CD14-positive monocyte (primary cell): Measurements from ENCODE around the gene SERPINB1. TPM values are rescaled to one million over a fixed set of nuclear protein-coding genes. Genes with fewer than 3 reads are reported as not detected.
A peak's percentile ranks its signal among the peaks of the same experiment; 100 is the strongest.

ENCODE experiments used
- DNase-seq, 3 donors: peaks; one replicate each; pipeline ENCODE4 v3.0.0-alpha.2; 2011 to 2022
- H2AFZ ChIP-seq: 2 replicates; pipeline ENCODE4 v1.6.0; 2012; ENCODE audit warnings: mild to moderate bottlenecking, low read depth, low read length, inconsistent platforms; ENCODE audit not compliant: insufficient read depth, poor library complexity, severe bottlenecking
- H3K27ac ChIP-seq, 2 donors: 1 replicate in 1 of 2; 2 replicates in 1 of 2; pipeline ENCODE4 v1.5.1; 2012 to 2013; ENCODE audit warnings: low read length in 2 of 2, control low read depth in 1 of 2, inconsistent platforms in 1 of 2, low read depth in 1 of 2, mild to moderate bottlenecking in 1 of 2
- H3K27me3 ChIP-seq, 2 donors: one replicate each; pipeline versions ENCODE4 v1.6.0 to v1.6.1; 2011 to 2013; ENCODE audit warnings: low read length in 2 of 2; ENCODE audit not compliant: control insufficient read depth in 2 of 2, insufficient read depth in 2 of 2
- H3K36me3 ChIP-seq, 2 donors: replicated peaks in 1 of 2; 1 replicate in 1 of 2; 2 replicates in 1 of 2; pipeline versions ENCODE4 v1.5.1 to v1.6.1; 2012 to 2013; ENCODE audit warnings: low read length in 2 of 2, control low read depth in 1 of 2, inconsistent platforms in 1 of 2, mild to moderate bottlenecking in 1 of 2; ENCODE audit not compliant: insufficient read depth in 2 of 2, control insufficient read depth in 1 of 2
- H3K4me1 ChIP-seq, 2 donors: 1 replicate in 1 of 2; 2 replicates in 1 of 2; pipeline versions ENCODE4 v1.5.1 to v1.6.1; 2012 to 2013; ENCODE audit warnings: low read length in 2 of 2, control low read depth in 1 of 2, inconsistent platforms in 1 of 2, mild to moderate bottlenecking in 1 of 2, moderate library complexity in 1 of 2; ENCODE audit not compliant: insufficient read depth in 2 of 2, control insufficient read depth in 1 of 2
- H3K4me2 ChIP-seq: replicated peaks from 2 replicates; pipeline ENCODE3; 2012; ENCODE audit warnings: low read length, moderate library complexity, mild to moderate bottlenecking; ENCODE audit not compliant: poor library complexity, severe bottlenecking; ENCODE audit errors: extremely low read depth
- H3K4me3 ChIP-seq, 3 experiments: fragments of 200-600 bp in 1 of 3; sonication (generic) in 1 of 3; replicated peaks in 1 of 3; 1 replicate in 2 of 3; 2 replicates in 1 of 3; pipeline ENCODE4 v1.5.1; 2011 to 2013; ENCODE audit warnings: low read length in 3 of 3, mild to moderate bottlenecking in 3 of 3, control low read depth in 2 of 3, low read depth in 2 of 3, inconsistent platforms in 1 of 3, moderate library complexity in 1 of 3
- H3K79me2 ChIP-seq: 2 replicates; pipeline ENCODE4 v1.6.0; 2012; ENCODE audit warnings: mild to moderate bottlenecking, control low read depth, inconsistent platforms, low read length, moderate library complexity; ENCODE audit not compliant: insufficient read depth
- H3K9ac ChIP-seq: 2 replicates; pipeline ENCODE4 v1.6.0; 2017; ENCODE audit warnings: low read length, mild to moderate bottlenecking; ENCODE audit not compliant: insufficient read depth, poor library complexity, severe bottlenecking
- H3K9me3 ChIP-seq, 2 donors: replicated peaks in 1 of 2; 1 replicate in 1 of 2; 2 replicates in 1 of 2; pipeline versions ENCODE4 v1.5.1 to v1.6.1; 2012 to 2013; ENCODE audit warnings: low read length in 2 of 2, control low read depth in 1 of 2; ENCODE audit not compliant: control insufficient read depth in 1 of 2, insufficient read depth in 1 of 2
- H4K20me1 ChIP-seq: 2 replicates; pipeline ENCODE4 v1.6.0; 2012; ENCODE audit warnings: mild to moderate bottlenecking, low read length, control low read depth, moderate library complexity; ENCODE audit not compliant: insufficient read depth
- H3K27ac Mint-ChIP-seq, 7 donors: one replicate each; pipeline ENCODE4 v1.8.0; 2020; ENCODE audit warnings: mild to moderate bottlenecking in 7 of 7, mixed read lengths in 7 of 7, moderate library complexity in 6 of 7, inconsistent platforms in 2 of 7
- H3K27me3 Mint-ChIP-seq, 3 donors: one replicate each; pipeline ENCODE4 v1.8.0; 2021 to 2022; ENCODE audit warnings: low read depth in 3 of 3, mild to moderate bottlenecking in 3 of 3, mixed read lengths in 3 of 3, moderate library complexity in 3 of 3, inconsistent platforms in 1 of 3
- H3K36me3 Mint-ChIP-seq, 2 donors: one replicate each; pipeline ENCODE4 v1.8.0; 2020; ENCODE audit warnings: mixed read lengths in 2 of 2, inconsistent platforms in 1 of 2, mild to moderate bottlenecking in 1 of 2
- H3K4me1 Mint-ChIP-seq: one replicate; pipeline ENCODE4 v1.8.0; 2020; ENCODE audit warnings: mild to moderate bottlenecking, mixed read lengths
- H3K4me3 Mint-ChIP-seq, 2 donors: one replicate each; pipeline ENCODE4 v1.8.0; 2020; ENCODE audit warnings: mild to moderate bottlenecking in 2 of 2, mixed read lengths in 2 of 2, moderate library complexity in 1 of 2
- H3K9me3 Mint-ChIP-seq, 7 donors: one replicate each; pipeline ENCODE4 v1.8.0; 2020 to 2022; ENCODE audit warnings: mixed read lengths in 7 of 7, mild to moderate bottlenecking in 6 of 7, moderate library complexity in 6 of 7, inconsistent platforms in 2 of 7
- WGBS: methylation state at CpG from one replicate; pipeline ENCODE4 v1.1.5; 2013; ENCODE audit warnings: missing lambda C conversion rate; ENCODE audit not compliant: insufficient coverage; 5-methylcytosine and 5-hydroxymethylcytosine counted together
- intact Hi-C, 2 donors: fragments of 100-400 bp; cut with micrococcal nuclease; formaldehyde crosslinking; loops; one replicate each; pipeline versions ENCODE4 v1.15.0 to v1.15.1; 2023
- polyA plus RNA-seq, 3 donors: library from polyadenylated mRNA; depleted of rRNA in 1 of 3; unstranded in 2 of 3; stranded (reverse) in 1 of 3; fragments of 300-500 nt in 2 of 3; fragments of >200 nt in 1 of 3; fragmentation: Illumina TruSeq in 2 of 3; gene quantifications; 1 replicate in 2 of 3; 2 replicates in 1 of 3; pipeline ENCODE4 v1.2.3, GENCODE V29; 2012 to 2021
- TF ChIP-seq, protein P1 (sequence below): fragments of 200-600 bp; IDR thresholded peaks from one replicate; pipeline ENCODE4 v1.8.0; 2022; ENCODE audit warnings: antibody characterized with exemption, mild to moderate bottlenecking

Gene SERPINB1
- polyA plus RNA-seq, 3 donors: 126 to 307 (median 306) TPM

DNA sequence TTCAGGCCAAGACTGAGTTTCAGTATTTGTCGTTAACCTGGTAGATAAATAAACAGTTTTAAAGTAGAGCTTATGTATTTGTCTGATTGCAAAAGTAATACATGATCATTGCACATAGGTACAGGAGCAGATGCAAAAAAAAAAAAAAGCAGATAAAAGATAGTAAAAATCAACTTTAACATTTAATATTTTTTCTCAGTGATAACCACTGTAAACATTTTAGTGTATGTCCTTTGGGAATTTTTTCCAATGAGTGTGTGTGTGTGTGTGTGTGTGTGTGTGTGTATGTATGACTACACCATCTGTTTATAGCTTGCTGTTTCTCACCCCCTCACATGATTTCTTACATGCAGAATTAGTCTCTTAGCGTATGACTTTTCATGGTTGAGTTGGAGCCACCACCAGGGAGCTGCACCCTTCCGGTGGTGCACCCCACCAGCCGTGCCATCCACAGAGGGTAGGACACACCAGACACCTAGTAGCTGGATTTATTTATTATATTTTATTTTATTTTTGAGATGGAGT, 50.2 kb downstream of the SERPINB1 start:
- peaks cover 0 to 5% (median 0%) of the 10 kb centered on the region in 7 donors for H3K9me3 Mint-ChIP-seq
- intact Hi-C loops: loop anchor here (2.0 to 5.0 kb wide), 4 partner anchors 46 to 197 kb away; no protein-coding TSS in a partner anchor
- no peaks in the 10 kb centered on the region for H4K20me1 ChIP-seq
- H3K4me1 Mint-ChIP-seq: peaks cover 53% of the 10 kb centered on the region
- no peak overlapping the region for H3K4me3 Mint-ChIP-seq
- H3K27ac Mint-ChIP-seq: peak overlapping the region; percentile 88 to 100 (median 99)
- H3K4me3 ChIP-seq: no peak overlapping the region
- DNase-seq: peak in 1 of 3 donors; percentile 43
- peaks cover 5% of the 10 kb centered on the region for H3K79me2 ChIP-seq
- H3K27ac ChIP-seq: peak overlapping the region; percentile 55 to 94
- peak overlapping the region; percentile 9 for H3K4me2 ChIP-seq
- H3K36me3 ChIP-seq: peaks cover 6 to 19% of the 10 kb centered on the region in 2 donors
- H3K9ac ChIP-seq: no peak overlapping the region
- no peaks in the 10 kb centered on the region for H3K9me3 ChIP-seq
- H2AFZ ChIP-seq: no peak overlapping the region
- H3K36me3 Mint-ChIP-seq: peaks cover 16 to 27% of the 10 kb centered on the region in 2 donors
- no CpG with 5 or more reads among the region's 4 CpGs for WGBS
- H3K27me3 ChIP-seq: no peaks in the 10 kb centered on the region
- TF ChIP-seq, protein P1, sequence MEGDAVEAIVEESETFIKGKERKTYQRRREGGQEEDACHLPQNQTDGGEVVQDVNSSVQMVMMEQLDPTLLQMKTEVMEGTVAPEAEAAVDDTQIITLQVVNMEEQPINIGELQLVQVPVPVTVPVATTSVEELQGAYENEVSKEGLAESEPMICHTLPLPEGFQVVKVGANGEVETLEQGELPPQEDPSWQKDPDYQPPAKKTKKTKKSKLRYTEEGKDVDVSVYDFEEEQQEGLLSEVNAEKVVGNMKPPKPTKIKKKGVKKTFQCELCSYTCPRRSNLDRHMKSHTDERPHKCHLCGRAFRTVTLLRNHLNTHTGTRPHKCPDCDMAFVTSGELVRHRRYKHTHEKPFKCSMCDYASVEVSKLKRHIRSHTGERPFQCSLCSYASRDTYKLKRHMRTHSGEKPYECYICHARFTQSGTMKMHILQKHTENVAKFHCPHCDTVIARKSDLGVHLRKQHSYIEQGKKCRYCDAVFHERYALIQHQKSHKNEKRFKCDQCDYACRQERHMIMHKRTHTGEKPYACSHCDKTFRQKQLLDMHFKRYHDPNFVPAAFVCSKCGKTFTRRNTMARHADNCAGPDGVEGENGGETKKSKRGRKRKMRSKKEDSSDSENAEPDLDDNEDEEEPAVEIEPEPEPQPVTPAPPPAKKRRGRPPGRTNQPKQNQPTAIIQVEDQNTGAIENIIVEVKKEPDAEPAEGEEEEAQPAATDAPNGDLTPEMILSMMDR: no peak
- peaks cover 52 to 58% of the 10 kb centered on the region in 2 donors for H3K4me1 ChIP-seq
- H3K27me3 Mint-ChIP-seq: peaks cover 0 to 4% (median 1%) of the 10 kb centered on the region in 3 donors

DNA sequence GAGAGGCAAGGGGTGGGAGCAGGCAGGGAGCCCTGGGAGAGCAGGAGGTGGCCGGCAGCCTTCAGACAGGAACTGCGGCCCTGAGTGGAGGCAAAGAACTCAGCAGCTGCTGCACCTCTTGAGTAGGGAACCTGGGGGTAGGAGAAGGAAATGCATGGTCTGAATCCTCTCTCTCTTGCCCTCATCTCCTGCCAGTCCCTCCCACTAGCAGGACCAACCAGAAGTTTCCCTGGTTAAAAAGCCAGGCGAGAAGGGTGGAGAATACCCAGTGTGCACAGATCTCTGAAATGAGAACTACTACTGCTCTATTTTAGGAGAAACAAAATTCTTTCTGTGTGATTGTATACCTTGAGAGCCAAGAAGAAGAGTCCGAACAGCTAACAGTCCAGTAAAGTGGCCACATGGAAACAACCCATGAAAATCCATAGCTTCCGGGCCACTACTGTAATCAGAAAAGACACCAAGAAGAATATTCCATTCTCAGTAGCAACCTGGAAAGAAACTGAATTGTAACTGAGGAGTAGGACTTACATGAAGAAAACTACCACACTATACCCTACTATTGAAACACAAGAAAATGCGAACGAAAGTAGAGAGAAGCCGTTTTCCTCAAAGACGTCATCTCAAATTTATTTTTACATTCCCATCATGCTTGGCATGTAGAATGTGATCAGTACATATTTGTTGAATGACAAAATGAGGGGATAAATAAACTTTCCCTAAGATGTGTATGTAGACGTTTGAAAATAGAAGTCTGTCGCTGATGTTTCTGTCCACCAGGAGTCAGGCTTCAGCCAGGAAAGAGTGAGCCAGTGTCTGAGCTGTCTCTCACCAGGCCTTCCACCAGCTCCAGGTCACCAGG, 50.8 kb downstream of the SERPINB1 start:
- Histone ChIP-seq H4K20me1 (peaks cover 6% of the 10 kb centered on the region), H3K4me1 (peaks cover 45 to 51% of the 10 kb centered on the region in 2 donors), H3K27ac (peak overlapping the region in 1 of 2 donors; percentile 55), H3K79me2 (peaks cover 10% of the 10 kb centered on the region), H3K36me3 (peaks cover 12 to 26% of the 10 kb centered on the region in 2 donors), H3K4me2 (peak overlapping the region; percentile 9), H3K27me3 (no peaks in the 10 kb centered on the region), H3K4me3 (no peak overlapping the region), H3K9me3 (no peaks in the 10 kb centered on the region), H2AFZ (no peak overlapping the region), H3K9ac (no peak overlapping the region)
- Mint-ChIP-seq H3K27me3 (peaks cover 0 to 4% (median 1%) of the 10 kb centered on the region in 3 donors), H3K36me3 (peaks cover 23 to 34% of the 10 kb centered on the region in 2 donors), H3K27ac (peak overlapping the region; percentile 88 to 100 (median 99)), H3K4me1 (peaks cover 46% of the 10 kb centered on the region), H3K4me3 (no peak overlapping the region), H3K9me3 (peaks cover 0 to 5% (median 0%) of the 10 kb centered on the region in 7 donors)
- TF ChIP-seq, protein P1: peak; percentile 74
- DNase-seq: peak; percentile 72 to 81 (median 79)
- intact Hi-C loops: loop anchor here (2.0 to 5.0 kb wide), 4 partner anchors 46 to 198 kb away; no protein-coding TSS in a partner anchor
- 0% methylated on average over 2 of the region's 11 CpGs for WGBS
